COLO668 (cell line): ENCODE measurements around the gene KRT2.

Source experiments
- DNase-seq: peaks from one replicate; lab custom pipeline; 2025; ENCODE audit not compliant: unreplicated experiment; lab: John Stamatoyannopoulos, UW

KRT2 gene

GRCh38 chr12:52643233-52644077 lies 8.6 kb downstream of the KRT2 start:
- DNase-seq, result no peak

- DNase-seq, result no peak
Measured at GRCh38 chr12:52641468-52641867, 10.5 kb downstream of the KRT2 start.

- no peak for DNase-seq
Measured at GRCh38 chr12:52637299-52637698, 14.7 kb downstream of the KRT2 start.

- DNase-seq, result no peak
Measured at GRCh38 chr12:52636592-52637258, 15.3 kb downstream of the KRT2 start.

DNA sequence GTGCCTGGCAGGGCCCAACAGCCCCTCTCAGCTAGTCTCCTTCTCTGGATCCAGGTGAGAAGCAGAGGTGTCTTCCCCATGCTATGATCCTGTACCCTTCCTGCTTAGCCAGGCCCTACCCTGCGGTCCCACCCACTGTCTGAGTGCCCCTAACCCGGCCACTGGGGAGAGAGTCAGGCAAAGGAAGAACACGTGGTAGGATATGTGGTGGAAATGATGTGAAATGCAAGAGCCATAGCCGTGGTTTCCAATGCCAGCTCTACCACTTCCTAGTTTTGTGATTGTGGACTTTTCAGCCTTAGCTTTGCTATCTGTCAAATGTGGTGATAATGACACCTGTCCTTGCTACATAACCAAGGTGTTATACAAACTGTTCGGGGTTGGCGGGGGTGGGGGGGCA lies 15.8 kb downstream of the KRT2 start:
- DNase-seq, result no peak

DNA sequence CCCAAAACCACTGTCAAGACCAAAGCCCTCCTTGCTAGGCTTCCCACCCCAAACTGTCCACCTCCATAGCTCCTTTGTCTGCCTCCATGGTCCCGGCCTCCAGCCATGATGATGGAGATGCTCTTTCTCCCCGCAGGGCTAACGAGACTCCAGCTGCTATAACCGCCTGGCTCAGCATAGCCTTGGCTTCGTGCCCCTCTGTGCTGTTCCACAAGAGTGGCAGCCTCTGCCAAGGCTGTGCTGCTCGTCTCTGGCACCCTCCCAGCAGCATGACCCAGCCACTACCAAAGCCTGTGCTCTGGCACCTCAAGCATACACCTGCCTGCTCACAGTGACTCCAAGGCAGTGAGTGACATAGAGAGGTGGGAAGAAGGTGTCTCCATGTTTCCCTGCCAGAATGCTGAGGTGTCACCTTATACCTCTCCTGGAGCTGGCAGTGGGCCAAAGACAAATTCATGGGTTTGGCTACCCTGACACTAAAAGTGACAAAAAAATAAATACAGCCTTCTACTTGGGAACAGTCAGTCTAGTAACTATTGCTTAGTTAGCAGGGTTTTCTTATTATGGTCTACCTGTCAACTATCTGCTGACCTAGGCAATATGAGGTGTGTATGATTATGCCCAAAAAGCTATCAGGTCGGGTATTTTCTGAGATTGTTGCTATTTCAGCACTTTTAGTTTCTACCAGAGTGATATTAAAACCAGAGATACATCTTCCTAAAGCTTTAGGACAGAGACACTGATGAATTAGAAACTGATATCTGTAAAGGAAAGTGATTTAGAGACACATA lies 17.6 kb downstream of the KRT2 start:
- DNase-seq, result no peak

- DNase-seq, result no peak
Measured at GRCh38 chr12:52633383-52633782, 18.6 kb downstream of the KRT2 start.

GRCh38 chr12:52632656-52633055 lies 19.4 kb downstream of the KRT2 start:
- DNase-seq, result no peak

DNA sequence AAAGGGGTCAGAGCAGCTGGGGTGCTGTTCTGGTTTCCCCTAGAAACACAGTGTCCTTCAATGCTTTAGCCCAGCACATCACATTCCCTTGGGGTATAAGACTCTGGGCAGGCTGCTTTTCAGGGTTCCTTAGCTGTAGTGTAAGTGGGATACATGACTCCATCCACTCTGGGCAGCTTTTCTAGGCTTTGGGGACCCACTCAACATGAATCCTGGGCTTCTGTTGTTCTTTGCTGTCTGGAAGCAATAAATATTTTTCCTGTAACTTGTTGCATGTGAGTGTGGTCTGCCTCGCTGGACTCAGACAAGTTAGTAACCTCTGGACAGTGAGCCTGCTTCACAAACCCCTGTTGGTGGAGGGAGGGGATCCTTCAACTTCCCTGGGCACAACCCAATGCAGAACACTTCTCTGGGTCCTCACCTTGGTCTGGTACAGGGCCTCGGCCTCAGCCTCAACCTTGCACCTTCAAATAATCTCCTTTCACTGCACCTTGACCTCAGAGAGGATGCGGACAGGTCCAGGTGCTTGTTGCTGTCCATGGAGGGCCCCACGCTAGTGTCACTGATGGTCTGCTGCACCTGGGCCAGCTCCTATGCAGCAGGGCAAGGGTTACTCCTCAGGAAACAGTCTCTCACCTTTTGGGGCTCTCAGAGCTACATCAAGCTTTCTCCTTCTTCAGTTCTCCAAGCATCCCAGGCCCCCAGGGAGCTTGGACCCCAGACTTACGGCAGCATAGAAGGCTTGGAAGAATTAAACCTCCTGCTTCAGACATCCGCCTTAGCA lies 20.1 kb downstream of the KRT2 start:
- DNase-seq, result no peak

DNA sequence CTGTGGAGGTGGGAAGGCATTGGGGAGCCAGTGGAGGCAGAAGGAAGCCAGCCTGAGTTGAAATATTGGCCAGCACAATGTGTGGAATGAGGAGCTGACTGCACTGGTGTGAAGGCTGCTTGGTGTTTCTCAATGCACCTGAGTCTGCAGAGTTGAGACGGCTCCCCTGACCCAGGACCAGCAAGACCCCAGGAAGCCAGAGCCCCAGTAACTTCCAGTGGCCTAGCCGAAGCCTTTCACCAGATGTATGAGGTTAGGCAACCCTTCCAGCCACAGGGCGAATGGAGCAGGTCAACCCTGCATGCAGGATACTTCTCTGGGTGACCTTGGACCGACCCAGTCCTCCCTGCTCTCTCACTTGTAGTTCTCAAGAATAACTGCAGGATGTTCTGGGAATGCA lies 20.7 kb downstream of the KRT2 start:
- no peak for DNase-seq

- DNase-seq, result no peak
Measured at GRCh38 chr12:52630599-52631200, 21.3 kb downstream of the KRT2 start.

GRCh38 chr12:52630008-52630500 lies 22.0 kb downstream of the KRT2 start:
- DNase-seq, result no peak

DNA sequence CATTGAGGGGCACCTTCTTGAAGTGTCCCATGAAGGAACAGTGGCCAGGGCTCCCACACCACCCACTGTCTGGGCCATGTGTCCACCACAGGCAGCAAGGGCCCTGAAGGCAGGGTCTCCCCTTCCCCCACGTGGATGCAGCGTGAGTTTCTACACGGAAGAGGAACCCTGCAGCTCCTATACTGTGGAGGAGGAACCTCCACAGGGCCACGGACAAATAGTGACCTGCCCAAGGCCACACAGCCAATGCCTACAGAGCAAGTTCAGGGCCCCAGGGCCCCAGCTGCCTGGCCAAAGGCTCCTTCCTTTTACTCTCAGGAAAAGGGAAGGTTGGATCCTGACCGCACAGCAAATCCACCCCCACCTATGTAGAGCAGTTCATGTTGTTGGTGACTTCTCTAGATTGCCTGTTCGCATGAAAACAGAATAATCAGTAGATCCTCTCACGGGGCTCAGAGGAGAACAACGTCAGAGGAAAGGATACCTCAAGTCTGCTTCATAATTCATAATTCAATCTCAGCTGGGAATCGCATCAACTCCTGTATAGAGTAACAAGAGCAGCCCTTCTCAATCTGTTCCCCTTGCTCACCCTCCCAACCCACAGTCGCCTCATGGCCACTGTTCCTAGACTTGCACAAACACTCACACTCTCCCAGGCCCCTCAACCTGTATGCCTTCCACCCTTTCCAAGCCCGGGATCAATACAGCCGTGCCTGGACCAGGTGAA lies 22.6 kb downstream of the KRT2 start:
- no peak for DNase-seq

DNA sequence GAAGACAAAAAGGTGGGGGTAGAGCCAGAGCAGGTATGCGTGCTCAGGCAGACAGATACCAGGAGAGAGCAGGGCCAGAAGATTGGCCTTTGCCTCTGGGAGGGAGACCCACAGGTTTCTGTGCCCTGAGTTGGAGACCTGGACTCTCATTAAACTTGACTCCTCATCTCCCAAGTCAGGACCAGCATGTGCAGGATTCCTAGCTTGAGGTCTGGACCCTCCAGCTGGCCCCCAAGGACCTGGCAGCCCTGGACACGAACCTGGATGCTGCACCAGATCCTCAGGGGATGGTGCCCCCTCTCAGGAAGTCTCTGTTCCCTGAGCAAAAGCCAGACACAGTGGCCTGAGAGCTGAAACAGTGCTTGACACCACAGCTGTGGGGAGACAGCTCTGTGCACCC lies 23.2 kb downstream of the KRT2 start:
- DNase-seq, result no peak

DNA sequence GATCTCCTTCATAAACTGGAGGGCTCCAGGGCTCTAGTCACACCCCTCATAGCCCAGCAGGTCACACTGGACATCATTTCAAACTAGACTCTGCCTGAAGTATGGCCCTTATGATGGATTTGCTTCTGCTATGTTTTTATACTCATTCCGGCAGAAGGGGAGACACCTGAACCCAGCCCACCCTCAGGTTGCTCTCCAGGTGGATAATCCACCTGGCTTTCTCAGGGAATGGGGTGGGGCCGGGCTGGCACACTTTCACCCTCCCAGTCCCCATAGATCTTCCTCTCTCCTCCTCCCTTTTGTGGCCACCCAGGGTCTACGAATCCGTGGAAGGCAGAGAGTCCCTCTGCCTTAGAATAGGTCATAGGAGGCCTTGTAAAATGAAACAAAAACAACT lies 23.9 kb downstream of the KRT2 start:
- no peak for DNase-seq

- DNase-seq, result no peak
Measured at GRCh38 chr12:52627395-52628110, 24.5 kb downstream of the KRT2 start.

DNA sequence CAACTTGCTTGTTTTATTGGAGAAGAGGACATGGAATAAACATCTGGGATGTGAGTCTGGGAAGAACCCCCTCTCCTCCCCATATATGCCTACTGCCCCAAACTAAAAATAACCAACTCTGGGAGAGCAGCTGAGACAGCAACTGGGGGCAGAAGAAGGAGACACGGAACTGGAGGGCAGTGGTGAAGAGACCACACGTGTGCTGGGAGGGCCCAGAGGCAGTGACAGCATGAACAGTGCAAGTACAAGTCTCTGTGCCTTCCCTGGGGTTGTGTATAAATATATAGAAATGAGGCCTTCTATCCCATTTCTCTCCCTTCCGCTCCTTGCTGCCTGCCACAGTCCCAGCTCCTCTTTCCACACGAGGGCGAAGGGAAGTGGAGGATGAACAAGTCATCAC lies 29.7 kb downstream of the KRT2 start:
- DNase-seq, result no peak

GRCh38 chr12:52618866-52619265 lies 33.1 kb downstream of the KRT2 start:
- DNase-seq, result no peak

DNA sequence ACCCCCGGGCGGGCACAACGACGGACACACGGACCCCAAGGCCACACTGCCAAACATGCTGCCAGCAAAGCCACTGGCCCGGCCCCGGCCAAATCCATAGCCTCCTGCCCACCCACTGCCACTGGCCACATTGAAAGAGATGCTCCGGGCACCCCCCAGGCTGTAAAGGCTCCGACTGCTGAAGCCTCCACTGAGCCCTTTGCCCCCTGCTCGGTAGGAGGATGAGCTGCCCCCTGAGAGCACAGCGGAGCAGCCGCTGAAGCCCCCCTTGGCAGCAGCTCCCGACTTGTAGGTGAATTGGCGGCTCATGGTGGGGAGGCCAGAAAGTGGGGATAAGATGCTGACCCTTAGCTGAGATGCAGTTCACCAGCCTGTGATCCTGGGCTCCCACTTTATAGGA lies 33.8 kb downstream of the KRT2 start, which contains the start of gene KRT73:
KRT73 (minus strand) TSS at position 344 of the 400 bp plus-strand sequence; CDS start at position 309, 35 bp downstream.
- no peak for DNase-seq
